Activated CD8-positive, alpha-beta memory T cell treated with anti-CD3 and anti-CD28 coated beads, Interleukin-2, amount 50 U/mL, for 1 hour (primary cell): ENCODE results near the gene PARL.

Source experiments
- DNase-seq: peaks from one replicate; pipeline ENCODE4 v3.0.0-alpha.2; 2020; ENCODE audit errors: extremely low read depth

The PARL gene

DNA sequence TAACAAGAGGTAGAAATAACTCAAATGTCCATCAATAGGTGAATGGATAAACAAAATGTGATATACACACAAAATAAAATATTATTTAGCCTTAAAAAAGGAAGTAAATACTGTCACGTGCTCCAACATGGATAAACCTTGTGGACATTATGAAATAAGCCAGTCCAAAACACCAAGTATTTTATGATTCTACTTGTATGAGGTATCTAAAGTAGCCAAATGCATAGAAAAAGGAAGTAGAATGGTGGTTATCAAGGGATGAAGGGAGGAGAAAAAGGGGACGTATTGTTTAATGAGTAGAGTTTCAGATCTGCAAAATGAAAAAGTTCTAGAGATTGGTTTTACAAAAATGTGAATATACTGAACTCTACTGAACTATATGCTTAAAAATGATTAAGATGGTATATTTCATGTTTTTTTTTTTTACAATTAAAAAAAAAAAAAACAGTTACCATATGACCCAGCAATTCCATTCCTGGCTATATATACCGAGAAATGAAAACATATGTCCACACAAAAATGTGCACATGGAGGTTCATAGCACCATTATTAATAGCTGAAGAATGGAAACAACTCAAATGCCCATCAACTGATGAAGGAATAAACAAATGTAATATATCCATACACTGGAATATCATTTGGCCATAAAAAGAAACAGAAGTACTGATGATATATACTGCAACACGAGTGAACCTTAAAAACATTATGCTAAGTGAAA is 30.2 kb downstream of the PARL start:
- DNase-seq = no peak

- no peak for DNase-seq
Measured at GRCh38 chr3:183845608-183846288, 38.9 kb downstream of the PARL start.

GRCh38 chr3:183845090-183845489 is 39.6 kb downstream of the PARL start:
- DNase-seq = no peak

GRCh38 chr3:183844606-183845005 is 40.1 kb downstream of the PARL start:
- DNase-seq = no peak

DNA sequence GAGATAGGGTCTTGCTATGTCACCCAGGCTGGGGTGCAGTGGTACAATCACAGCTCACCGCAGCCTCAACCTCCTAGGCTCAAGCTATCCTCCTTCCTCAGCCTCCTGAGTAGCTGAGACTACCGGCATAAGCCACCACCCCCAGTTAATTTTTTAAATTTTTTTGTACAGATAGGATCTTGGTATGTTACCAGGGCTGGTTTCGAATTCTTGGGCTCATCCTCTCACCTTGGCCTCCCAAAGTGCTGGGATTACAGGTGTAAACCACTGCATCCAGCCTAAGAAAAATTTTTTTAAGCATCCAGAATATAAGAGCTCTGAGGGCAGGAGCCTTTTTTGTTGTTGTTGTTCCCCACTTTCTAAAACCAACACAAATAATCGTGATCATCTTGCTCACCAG is 44.9 kb downstream of the PARL start:
- no peak for DNase-seq

DNA sequence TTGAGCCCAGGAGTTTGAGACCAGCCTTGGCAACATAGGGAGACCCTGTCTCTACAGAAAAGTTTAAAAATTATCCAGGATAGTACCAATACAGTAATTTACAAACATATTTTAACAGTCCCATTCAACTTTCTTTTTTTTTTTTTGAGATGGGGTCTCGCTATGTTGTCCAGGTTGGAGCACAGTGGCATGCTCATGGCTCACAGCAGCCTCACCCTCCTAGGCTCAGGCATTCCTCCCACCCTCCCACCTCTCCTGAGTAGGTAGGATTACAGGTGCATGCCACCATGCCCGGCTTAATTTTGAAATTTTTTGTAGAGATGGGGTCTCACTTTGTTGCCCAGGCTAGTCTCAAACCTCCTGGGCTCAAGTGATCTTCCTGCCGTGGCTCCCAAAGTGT is 46.8 kb downstream of the PARL start:
- no peak for DNase-seq

GRCh38 chr3:183837390-183837789 is 47.3 kb downstream of the PARL start:
- no peak for DNase-seq

DNA sequence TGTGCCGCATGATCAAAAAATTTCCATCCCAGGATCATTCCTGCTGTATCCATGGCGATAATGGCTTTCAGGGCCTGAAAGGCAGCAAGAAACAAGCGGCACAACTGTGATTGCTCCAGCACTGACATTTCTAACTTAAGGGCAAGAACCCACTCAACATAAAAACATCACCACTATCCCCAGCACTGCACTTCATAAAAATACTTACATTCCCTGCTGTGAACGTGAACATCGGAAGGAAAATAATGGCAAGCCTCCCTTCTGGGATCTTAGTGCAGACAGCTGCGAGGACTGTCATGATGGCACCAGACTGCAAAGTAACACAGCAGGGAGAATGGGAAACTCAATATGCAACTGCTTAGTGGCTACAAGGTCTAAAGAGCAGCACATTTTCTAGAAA is 51.2 kb downstream of the PARL start:
- no peak for DNase-seq

DNA sequence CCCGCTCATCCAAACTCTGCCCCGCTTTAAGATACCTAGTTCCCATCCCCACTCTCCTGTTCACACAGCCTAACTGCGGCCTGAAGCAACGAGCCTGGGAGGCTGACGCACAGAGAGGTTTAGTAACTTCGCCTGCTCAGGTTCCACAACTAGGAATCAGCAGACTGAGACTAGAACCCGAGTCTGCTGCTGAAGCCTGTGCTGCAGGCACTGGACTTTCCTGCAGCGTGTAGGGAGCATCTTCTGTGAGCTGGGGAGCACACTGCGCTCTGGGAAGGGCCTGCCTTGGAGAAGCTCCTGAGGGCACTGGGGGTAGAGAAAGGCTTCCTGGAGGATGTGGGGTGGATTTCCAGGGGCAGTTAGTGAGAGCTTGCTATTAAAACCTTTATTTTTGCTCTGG is 54.5 kb downstream of the PARL start:
- DNase-seq = no peak

DNA sequence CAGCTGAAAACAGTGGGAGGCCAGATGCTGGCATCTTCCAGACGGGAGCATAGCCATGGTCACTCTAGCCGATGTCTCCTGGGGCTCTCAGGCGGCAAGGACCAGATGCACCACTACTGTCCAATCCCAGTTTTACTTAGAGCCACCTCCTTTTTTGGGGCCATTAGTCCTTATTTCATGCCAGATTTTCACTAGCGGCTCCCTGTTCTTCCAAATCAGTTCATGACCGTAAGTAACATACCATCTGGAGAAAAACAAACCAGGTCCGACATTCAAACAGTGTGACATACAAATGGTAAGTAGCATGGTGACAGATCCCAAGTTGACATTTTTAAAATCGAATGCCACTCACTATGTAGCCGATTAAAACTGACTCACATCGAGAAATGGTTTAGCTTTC is 55.2 kb downstream of the PARL start:
- no peak for DNase-seq

GRCh38 chr3:183828538-183828870 is 56.2 kb downstream of the PARL start:
- DNase-seq = no peak

DNA sequence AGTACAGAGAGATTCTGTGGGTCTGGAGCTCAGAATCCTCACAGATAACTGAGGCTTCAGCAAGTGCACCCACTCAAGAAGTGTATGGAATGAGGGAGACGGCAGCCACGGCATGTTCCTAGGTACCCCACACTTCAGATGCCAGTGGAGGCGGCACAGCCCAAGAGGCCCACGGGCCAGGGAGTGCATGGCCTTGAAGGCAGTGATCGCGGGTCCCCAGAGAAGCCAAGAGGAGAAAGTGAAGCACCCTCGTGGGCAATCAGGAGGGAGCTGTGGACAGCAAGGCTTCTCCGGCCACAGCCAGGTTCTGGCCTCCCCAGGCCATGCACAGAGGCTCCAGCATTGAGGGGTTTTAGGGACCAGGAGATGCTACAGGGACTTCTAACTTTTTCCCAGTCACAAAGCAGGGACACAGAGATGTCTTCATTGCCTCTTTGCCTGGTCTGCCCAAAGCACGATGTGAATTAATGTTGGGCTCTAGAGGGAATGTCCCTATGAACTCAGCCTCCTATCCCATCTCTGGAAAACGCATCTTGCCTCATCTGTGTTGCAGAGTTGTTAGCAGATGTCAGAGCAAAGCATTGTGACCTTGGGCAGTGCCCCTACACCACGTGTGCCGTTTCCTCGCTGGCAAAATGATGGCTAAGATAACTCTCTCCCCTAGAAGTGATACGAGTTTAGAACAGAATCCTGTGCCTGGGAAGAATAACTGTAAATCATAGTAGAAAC is 56.7 kb downstream of the PARL start:
- DNase-seq = no peak

DNA sequence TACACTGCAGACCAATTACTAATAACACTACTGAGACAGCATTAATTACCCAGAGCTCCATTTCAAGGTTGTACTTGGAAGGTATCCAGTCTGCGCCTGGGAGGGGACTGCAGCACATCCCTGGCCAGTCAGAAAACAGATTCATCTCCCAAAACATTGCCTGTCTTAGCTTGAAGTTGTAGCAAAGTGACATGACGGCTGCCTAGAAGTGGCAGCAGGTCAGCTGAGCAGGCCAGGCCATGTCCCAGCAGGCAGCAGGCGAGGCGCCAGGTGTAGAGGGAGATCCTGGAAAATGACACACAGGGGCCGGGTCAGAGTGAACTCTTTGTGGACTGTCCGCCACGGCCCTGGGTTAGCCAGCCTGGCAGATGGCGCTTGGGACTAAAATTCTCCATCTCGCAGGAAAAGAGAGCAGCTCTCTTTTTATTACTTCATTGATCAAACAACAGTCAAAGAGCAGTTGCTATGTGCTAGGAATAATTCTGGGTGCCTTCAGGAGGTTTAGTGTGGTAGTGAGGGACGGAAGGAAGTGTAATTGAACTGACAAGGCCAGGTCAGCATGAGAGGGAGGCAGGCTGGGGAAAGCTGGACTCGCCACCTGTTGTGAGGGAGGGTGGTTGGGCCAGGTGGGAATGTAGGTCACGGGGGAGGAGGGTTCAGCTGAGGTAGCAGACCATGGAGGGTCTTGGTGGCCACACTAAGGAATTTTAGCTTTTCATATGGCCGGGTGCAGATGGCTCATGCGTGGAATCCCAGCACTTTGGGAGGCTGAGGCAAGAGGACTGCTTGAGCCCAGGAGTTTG is 58.0 kb downstream of the PARL start:
- DNase-seq = no peak

GRCh38 chr3:183825456-183826161 is 59.1 kb downstream of the PARL start, which contains the start of gene MAP6D1:
MAP6D1 (minus strand) TSS chr3:183825577; CDS start chr3:183825547, 30 bp downstream.
- no peak for DNase-seq

DNA sequence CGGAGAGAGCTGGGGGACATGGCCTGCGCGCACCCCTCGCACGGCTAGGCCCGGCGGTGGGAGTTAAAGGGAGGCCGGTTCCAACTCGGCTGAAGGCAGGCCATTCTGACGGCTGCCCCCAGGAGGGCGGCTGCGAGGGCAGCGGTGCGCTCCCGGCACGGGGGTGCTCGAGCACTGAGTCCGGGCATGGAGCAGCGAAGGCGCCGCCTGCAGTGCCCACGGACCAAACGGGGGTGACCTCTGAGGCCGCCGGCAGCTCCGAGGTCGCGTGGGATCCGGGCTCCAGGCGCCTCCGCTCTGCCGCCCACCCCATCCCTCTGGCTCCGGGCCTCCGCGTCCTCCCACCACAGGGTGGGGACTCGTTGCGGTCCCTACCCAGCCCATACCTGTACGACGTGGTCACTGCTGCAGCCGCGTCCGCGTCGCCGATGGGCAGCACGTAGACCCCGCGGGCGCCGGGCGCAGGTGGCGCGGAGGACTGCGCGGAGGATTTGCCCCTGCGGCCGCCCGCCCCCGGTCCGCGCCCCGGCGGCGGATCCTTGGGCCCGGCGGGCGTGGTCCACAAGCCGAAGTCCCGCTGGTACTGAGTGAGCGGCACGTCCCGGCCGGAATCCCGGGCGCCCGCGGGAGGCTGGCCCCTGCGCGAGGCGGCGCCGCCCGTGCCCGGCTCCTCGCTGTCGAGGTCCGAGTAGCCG is 59.8 kb downstream of the PARL start:
- DNase-seq = no peak

GRCh38 chr3:183823963-183824362 is 60.7 kb downstream of the PARL start:
- no peak for DNase-seq

GRCh38 chr3:183822631-183823030 is 62.0 kb downstream of the PARL start:
- DNase-seq = no peak

- no peak for DNase-seq
Measured at GRCh38 chr3:183819831-183820230, 64.8 kb downstream of the PARL start.

DNA sequence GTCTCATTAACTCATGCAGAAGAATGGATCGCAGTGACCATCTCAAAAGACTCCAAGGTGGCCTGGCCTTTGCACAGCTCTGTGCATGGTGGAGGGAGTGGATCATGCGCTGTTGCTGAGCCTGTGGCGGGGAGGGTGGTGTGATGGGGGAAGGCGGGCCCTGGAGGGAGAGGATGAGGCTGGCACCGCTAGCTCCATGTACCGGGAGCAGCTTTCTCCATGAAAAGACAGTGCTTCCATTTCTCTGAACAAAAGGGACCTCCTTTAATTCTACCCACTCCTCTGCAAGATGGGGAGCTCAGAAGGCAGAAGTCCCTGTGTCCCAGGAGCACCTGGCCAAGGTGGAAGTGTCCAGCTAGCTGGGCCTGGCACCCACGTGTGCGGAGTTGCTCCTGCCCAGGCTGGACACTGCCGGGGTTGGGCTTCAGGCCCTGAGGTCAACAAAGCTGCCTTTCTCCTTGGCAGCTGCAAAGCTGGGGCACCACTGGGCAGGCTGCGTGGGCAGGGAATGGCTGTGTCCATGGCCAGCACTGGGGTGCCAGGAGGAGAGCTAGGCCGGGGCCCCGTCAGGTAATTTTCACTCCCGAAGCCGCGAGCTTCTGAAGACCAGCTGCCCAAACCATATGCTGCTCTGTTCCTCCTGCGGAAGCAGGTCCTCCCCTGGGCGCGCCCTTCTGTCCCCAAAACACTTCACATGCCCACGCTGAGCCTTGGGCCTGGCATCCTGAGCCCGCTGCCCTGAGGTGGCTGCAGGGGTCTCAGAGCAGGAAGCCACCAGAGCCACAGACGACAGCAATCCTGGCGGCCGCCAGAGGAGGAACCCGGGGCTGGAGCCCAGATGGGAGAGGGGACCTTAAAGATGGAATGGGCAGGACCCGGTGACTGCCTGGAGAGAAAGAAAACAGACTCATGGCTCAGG is 65.7 kb downstream of the PARL start:
- no peak for DNase-seq
